Caki2 (cell line): Measurements from ENCODE around the gene STAG2. TPM values are rescaled to one million over a fixed set of nuclear protein-coding genes. Genes with fewer than 3 reads are reported as not detected.
"Not testable (repeated sequence)": the region's sequence is repeated elsewhere in the genome, so short reads cannot be mapped to it uniquely, and the experiment has no call there.

ENCODE experiments used
- DNase-seq: peaks from one replicate; pipeline ENCODE4 v3.0.0-alpha.2; 2015; ENCODE audit warnings: low read depth
- in situ Hi-C: cut with HindIII; loops from 2 replicates; pipeline ENCODE4 v1.10.0; 2016; ENCODE audit warnings: low sequenced_read_pairs, low pct_unique_long_range_greater_than_20kb, mixed read lengths
- total RNA-seq: library from RNA; depleted of rRNA; stranded (reverse); fragments of >200 nt; shearing (Covaris generic); gene quantifications from 2 replicates; pipeline ENCODE4 v1.2.3, GENCODE V29; 2014; ENCODE audit warnings: low replicate concordance

STAG2 gene
- total RNA-seq, 1 experiment from 2014 or later: 42.9 TPM

- no peak for DNase-seq
- in situ Hi-C loops: no loop called here
Measured at GRCh38 chrX:124016825-124017224, 55.3 kb downstream of the STAG2 start.

- no peak for DNase-seq
Measured at GRCh38 chrX:124018023-124018422, 56.5 kb downstream of the STAG2 start.

GRCh38 chrX:124023838-124024238, 62.3 kb downstream of the STAG2 start:
- in situ Hi-C loops: no loop called here
- peak; percentile 28 for DNase-seq

More at GRCh38 chrX:124018023-124018422, 56.5 kb downstream of the STAG2 start:
- in situ Hi-C loops: no loop called here

GRCh38 chrX:124026529-124026928, 65.0 kb downstream of the STAG2 start:
- in situ Hi-C loops: no loop called here
- DNase-seq: no peak

GRCh38 chrX:124028182-124028581, 66.7 kb downstream of the STAG2 start:
- DNase-seq: no peak
- in situ Hi-C loops: no loop called here

GRCh38 chrX:124030520-124030919, 69.0 kb downstream of the STAG2 start:
- in situ Hi-C loops: no loop called here
- DNase-seq: no peak

- DNase-seq: no peak
- in situ Hi-C loops: no loop called here
Measured at GRCh38 chrX:124033821-124034220, 72.3 kb downstream of the STAG2 start.

GRCh38 chrX:124035657-124036056, 74.2 kb downstream of the STAG2 start:
- in situ Hi-C loops: no loop called here

GRCh38 chrX:124042042-124042441, 80.5 kb downstream of the STAG2 start:
- DNase-seq: no peak
- in situ Hi-C loops: no loop called here

More at GRCh38 chrX:124035657-124036056, 74.2 kb downstream of the STAG2 start:
- no peak for DNase-seq

- in situ Hi-C loops: no loop called here
- no peak for DNase-seq
Measured at GRCh38 chrX:124045109-124045508, 83.6 kb downstream of the STAG2 start.

GRCh38 chrX:124084417-124084816, 122.9 kb downstream of the STAG2 start:
- in situ Hi-C loops, DNase-seq: not testable (repeated sequence)

- DNase-seq: no peak
- in situ Hi-C loops: no loop called here
Measured at GRCh38 chrX:124085063-124085462, 123.6 kb downstream of the STAG2 start.

GRCh38 chrX:124086411-124086810, 124.9 kb downstream of the STAG2 start:
- DNase-seq: no peak
- in situ Hi-C loops: no loop called here

GRCh38 chrX:124087000-124087746, 125.7 kb downstream of the STAG2 start:
- in situ Hi-C loops: no loop called here
- no peak for DNase-seq

- in situ Hi-C loops: no loop called here
Measured at GRCh38 chrX:124093222-124093621, 131.7 kb downstream of the STAG2 start.

GRCh38 chrX:124097116-124097515, 135.6 kb downstream of the STAG2 start:
- no peak for DNase-seq
- in situ Hi-C loops: no loop called here

More at GRCh38 chrX:124093222-124093621, 131.7 kb downstream of the STAG2 start:
- DNase-seq: no peak

- no peak for DNase-seq
- in situ Hi-C loops: no loop called here
Measured at GRCh38 chrX:124098089-124098488, 136.6 kb downstream of the STAG2 start.

GRCh38 chrX:124103966-124104365, 142.5 kb downstream of the STAG2 start:
- DNase-seq: no peak
- in situ Hi-C loops: no loop called here

- in situ Hi-C loops, DNase-seq: not testable (repeated sequence)
Measured at GRCh38 chrX:124104512-124104911, 143.0 kb downstream of the STAG2 start.
